Activated T-cell treated with anti-CD3 and anti-CD28 coated beads, Interleukin-2, amount 50 U/mL, for 1 hour (primary cell): ENCODE data around the gene FAM111A.

Source experiments
- DNase-seq: peaks from one replicate; pipeline ENCODE4 v3.0.0-alpha.2; 2020

FAM111A gene

DNA sequence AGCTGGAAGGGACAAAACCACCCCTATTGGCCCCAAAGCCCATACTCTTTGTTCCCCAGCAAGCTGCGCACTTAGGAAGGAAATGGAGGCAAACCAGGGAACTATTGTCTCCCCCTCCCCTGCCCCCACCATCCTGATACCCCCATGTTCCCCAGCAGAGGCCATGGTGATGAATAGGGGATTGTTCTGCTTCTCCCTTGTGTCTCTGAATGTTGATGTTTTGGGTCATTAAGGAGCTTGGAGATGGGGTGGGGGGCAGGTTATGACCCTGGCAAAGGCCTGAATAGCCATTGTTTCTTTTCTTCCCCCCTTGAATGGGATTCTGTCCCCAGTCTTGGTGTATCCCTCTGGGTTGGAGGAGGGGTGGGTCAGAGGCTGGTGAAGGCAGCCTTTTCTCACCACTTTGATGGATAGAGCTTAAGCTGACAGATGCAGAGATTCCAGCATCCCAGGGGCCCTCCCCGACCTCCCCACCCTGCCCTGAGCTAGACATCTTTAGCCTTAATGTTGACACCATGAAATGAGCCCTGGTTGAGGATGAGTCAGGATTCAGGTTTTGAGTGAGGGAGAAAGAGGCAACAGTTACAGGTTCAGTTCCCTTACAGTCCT lies 37.6 kb downstream of the FAM111A start:
- DNase-seq: no peak

DNA sequence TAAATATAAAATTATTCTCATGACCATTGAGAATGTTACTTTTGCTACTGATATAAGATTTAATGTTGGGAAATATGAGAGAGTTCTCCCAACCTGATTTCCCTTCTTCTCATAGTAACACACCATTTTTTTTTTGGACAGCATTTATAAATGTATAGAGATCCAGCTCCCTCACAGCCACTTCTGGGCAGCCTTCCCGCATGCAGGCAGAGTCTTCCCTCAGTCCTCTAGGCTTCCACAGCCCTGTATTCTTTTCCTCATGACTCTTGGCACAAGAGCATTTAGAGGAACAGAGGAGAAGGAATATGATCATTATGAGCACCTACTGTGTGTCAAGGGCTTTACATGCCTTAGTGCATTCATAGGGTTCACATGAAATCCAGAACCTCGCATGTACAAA lies 38.3 kb downstream of the FAM111A start:
- DNase-seq: no peak

DNA sequence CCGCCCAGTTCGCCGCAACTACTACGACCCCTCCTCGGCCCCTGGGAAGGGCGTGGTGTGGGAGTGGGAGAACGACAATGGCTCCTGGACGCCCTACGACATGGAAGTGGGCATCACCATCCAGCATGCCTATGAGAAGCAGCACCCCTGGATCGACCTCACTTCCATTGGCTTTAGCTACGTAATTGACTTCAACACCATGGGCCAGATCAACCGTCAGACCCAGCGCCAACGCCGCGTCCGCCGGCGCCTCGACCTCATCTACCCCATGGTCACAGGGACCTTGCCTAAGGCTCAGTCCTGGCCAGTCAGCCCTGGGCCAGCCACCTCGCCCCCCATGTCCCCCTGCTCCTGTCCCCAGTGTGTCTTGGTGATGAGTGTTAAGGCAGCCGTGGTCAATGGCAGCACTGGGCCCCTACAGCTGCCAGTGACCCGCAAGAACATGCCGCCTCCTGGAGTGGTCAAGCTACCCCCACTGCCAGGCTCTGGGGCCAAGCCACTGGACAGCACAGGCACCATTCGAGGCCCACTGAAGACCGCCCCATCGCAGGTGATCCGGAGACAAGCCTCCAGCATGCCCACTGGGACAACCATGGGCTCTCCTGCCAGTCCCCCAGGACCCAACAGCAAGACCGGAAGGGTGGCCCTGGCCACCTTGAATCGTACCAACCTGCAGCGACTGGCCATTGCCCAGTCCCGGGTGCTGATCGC lies 39.2 kb downstream of the FAM111A start:
- no peak for DNase-seq

DNA sequence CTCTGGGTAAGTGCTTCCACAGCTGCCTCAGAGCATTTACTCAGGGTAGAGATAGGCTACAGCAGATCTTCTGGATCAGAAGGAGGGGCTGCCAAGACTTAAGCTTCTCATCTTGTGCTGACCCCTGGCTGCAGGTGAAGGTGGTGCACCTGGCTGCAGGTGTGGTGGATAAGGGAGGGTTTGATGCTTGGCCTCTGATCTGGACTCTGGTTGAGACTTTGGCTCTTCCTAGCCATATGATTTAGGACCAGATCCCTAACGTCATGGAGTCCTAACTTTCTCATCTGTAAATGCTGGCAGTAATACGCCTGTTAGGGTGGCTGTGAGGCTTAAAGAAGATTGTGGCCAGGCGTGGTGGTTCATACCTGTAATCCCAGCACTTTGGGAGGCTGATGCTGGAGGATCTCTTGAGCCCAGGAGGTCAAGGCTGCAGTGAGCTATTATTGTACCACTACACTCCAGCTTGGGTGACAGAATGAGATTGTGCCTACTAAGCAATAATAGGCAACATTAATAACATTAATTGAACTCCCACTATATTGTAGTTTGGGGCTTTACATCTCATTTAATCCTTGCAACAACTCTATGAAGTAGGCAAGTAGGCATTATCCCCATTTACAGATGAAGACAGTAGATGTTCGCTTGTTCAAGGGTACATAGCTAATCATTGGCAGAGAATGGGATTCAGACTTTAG lies 39.9 kb downstream of the FAM111A start:
- peak; percentile 36 for DNase-seq

DNA sequence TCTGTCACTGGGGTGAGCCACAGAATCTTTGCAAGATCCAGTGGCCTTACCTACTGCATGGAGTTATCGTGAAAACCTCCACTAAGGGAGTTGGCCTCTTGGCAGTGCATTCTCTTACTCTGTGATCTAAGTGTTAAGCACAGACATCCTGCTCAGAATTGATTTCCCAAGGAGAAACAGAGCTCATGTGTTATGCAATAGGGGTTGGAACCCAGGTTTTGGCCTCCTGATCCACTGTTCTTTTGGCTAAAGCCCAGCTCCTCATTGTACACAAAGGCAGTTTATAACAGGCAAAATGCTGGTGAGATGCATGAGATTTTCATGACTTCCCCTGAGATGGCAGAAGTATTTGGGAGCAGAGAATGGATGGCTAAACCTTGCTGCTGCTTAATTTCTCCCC lies 41.1 kb downstream of the FAM111A start:
- DNase-seq: no peak

DNA sequence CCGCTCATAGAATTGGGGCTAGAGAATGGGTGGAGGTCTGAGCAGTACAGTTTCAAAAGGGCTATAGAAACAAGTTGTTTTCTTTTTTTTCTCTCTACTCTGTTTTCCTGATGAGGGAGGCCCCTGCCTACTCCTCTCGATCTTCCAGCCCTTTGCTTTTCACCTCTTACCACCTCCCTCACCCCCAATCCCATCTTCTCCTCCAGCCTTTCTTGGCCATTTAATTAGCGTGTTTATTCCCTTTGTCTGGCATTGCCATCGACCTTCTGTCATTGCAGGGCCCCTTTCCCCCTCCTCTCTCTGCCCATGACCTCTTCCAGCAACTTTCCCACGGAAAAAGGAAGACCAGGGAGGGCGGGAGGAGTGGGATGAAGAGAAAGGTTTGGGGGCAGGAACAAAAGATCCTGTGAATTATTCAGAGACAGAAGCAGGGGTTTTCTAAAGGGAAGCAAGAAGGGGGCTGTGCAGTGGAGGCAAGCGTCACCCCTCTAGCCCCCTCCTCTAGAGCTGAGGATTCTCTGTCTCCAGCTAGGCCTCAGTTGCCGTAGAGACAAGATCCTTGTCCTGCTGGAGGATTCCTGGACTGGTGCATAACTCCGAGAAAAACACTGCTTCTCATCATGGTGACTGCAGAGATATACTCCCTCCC lies 42.2 kb downstream of the FAM111A start:
- DNase-seq: no peak

DNA sequence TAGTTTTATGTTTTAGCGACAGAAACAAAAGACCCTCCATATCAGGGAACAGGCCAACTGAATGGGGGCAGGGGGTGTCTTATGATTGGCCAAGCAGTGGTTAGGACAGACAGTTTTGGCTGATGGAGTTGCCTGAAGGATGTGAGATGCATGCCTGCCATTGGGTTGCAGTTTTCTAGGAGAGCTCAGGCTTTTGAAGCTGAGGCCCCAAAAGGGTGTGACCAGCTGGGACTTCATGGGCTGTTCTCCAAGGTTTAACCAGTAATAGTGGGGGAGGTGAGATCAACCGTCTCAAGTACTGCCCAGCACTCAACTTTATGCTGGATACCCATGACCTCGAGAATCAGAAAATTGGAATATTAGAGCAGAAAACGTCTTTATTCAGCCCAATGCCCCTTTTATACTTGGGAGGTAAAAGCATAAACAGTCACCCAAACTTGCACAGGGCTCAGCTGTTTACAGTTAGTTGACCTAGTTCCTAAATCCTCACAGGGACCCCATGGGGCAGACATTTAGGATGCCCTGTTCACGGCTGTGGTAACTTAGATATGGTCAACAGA lies 42.8 kb downstream of the FAM111A start:
- DNase-seq: no peak

DNA sequence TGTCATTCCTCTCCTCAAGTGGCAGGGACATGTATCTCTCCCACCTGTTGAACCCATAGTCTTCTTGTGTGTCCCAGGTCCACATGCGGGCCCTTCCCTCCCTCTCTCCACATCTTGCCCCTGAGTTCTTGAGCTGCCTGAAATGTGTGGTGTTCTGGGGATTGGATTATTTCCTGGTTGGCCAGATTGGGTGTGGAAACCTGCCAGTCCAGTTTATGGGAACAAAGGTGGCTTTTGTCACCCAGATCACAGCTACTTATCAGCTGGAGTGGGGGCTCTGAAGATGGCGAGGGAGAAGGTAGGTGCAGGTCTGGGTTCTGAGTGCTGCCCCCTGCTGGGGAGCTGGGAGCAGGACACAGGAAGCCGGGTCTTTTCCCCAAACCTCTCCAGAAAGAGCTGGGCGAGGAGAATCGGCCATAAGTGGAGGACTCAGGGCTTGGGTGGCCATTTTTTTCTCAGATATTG lies 43.5 kb downstream of the FAM111A start:
- peak; percentile 58 for DNase-seq

DNA sequence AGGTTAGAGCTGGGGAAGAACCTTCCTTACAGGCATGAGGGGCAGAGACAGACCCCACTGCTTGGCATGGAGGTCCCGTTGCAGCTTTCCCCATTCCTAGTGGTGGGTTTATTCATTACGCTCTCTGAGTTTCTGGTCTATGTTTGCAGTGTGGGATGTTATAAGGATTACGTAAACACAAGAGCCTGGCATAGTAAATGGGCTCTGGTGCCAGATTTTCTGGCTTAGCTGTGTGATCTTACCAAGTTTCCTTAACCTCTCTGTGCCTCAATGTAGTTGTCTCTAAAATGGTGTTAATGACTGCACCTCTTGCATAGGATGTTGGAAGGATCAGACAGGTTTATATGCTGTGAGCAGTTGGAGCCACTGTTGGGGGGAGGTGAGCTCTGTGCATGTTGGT lies 44.4 kb downstream of the FAM111A start:
- no peak for DNase-seq

DNA sequence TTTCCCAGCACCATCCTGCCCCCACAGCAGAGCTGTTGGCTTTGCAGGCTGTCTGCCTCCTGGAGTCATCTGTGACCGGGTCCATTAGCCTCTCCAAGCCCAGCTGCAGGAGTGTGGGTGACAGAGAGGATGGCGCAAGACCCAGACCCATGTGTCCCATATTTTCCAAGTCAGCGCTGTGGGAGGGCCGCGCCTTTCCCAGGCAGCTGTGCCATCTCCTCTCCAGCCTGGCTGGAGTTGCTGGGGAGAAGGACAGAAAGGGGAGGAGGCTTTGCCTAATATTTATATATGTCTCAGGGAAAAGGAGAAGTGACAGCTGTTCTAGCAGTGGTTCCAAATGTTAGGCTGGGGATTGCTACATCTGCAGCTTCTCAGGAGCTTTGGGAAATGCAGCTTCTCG lies 44.9 kb downstream of the FAM111A start:
- DNase-seq: no peak

DNA sequence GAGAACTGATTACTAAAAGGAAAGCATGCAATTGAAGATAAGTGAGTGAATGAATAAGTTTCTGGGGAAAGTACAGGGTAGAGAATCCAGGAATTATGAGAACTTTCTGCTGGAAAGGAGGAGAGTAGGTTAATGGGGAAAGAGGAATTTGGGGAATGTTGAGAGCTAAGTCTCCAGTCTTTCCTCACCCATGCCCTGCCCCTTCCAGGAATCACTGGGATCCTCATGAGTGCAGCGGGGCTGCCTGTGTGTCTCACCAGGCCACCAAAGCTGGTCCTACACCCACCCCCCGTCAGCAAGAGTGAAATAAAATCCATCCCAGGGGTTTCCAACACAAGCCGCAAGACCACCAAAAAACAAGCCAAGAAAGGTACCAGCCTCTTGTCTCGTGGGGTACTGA lies 46.3 kb downstream of the FAM111A start:
- DNase-seq: no peak

DNA sequence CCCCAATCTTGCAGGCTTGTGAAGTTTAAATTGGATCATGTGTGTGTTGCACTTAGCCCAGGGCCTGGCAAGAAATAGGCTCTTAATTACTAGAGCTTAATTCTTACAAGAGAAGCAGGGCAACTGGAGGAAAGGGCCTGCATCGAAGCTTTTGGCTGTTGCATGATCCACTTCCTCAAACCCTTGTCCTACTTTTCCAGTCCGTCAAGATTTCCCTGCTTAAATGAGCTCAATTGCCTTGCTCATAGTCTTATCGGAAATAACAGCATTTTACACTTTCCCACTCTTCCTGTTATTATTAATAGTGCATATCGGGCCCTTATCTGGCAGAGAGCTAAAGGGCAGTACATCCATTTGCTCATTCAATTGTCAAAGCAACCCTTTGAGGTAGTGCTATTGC lies 47.3 kb downstream of the FAM111A start:
- DNase-seq: no peak

DNA sequence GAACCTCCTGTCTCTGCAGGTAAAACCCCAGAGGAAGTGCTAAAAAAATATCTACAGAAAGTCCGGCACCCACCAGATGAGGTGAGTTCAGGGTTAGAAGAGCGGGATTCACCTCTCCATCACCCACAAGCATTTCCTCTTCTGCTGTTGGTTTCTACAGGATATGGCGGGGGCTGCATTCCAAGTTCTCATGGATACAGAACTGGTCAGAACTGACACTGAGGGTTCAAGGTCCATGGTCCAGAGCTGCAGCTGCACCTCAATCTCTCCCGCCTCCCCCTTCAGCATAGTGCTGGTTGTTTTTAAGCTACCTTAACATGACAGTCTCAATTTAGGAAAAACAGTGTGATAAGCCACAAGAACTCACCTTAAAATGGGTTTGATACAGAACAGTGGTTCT lies 48.4 kb downstream of the FAM111A start:
- no peak for DNase-seq

DNA sequence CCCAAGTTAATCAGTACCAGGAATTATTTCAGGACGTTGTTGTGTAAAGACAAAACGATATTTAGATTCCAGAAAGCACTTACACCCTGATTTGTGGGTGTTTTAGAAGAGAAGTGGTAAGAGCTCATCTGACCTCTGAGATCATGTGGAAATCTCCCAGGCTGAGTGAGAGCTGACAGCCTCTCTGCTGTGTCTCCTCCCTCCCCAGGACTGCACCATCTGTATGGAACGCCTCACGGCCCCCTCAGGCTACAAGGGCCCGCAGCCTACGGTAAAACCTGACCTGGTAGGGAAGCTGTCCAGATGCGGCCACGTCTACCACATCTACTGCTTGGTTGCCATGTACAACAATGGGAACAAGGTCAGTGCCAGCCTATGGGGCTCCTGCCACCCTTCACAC lies 49.2 kb downstream of the FAM111A start:
- DNase-seq: no peak

DNA sequence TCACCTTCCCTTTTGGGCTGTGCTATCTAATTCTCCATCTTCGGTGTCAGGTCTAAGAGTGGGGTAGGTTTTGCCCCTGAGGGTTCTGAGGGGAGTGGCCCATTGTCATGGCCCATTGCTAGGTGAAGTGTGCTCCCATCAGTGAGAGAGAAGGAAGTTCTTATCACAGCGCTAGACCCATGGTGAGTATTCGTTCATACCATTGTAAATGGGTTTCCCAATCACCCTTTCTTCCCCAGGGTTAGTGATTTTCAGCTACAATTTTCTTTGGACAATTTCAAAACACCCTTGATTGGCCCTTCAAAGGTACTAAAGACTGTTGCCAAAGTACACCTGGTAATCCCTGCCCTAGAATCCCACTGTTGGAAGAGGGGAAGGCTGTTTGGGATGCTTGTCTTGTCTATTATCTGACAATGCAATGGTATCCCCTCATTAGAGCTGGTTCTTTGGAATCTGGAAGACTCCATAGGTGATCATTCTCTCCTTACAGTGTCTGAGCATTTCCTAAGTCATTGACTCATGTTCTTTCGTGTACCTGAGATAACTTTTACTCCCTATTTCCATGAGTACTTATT lies 49.9 kb downstream of the FAM111A start:
- no peak for DNase-seq

DNA sequence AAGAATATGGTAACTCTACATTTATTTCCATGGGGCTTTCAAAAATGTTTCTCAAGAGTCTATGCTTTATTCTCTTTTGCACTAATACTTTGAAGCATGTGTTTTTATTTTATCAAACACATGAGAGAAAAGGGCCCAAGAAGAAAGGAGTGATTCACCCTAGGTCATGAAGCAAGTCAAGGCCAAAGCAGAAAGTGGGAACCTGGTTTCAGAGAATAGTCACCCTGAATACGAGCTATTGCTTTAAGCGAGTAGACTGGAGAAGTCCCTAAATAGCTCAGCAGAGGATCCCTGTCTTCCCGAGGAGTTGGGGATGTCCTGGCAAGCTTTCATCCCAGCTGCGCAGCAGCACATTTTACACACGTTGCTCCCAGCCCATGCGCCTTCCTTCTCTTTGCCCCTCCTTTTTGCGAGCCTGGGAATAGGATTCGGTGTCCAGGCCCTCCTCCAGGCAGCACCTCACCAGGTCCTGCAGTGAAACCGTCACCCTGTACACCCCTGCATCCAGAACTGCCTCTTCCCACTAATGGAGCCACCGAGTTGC lies 51.0 kb downstream of the FAM111A start:
- DNase-seq: no peak

DNA sequence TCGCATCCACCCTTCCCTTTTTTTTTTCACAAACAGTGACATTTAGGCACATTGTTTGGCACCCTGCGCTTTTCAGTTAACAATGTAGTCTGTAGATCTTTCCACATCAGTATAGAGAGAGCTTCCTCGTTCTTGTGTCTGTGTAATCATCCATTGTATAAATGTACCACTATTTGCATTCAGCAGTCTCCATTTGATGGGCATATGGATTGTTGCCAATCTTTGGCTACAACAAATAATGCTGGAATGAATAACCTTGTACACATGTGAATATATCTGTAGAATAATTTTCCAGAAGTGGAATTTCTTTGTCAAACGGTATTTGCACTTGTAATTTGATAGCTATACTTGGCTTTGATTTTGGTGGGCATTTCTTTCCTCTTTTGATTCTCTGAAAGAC lies 52.9 kb downstream of the FAM111A start:
- DNase-seq: no peak

DNA sequence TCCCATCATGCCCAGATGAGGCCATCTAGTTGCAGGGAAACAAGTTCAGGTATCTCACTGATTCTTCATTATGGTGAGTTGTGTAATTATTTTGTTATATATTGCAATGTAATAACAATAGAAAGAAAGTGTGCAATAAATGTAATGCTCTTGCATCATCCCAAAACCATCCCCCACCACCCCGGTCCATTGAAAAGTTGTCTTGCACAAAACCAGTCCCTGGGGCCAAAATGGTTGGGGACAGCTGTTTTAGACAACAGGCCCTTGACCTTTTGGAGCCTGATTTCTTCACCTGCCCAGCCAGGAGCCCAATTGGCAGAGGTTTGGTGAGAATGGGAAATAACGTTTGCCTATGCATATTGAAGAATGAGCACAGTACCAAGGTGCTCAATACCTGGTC lies 54.1 kb downstream of the FAM111A start:
- DNase-seq: no peak

DNA sequence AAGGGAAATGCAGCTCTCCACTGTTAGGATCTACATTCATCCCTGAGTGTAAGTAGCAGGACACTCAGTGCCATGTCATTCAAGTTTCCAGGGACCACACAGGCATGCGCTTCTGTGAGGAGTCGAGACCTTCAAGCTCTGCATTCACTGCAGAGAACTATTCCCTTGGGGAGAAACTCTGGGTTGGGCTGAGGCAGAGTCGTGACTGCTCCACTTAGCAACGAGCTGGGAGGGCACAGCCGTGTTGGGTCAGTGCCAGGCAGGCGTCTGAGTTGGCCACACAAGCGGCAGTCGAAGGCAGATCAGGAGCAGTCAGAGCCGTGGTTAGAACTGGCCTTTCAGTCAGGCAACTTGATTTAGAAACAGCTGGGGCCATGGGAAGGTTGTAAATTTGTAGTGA lies 55.3 kb downstream of the FAM111A start:
- no peak for DNase-seq

DNA sequence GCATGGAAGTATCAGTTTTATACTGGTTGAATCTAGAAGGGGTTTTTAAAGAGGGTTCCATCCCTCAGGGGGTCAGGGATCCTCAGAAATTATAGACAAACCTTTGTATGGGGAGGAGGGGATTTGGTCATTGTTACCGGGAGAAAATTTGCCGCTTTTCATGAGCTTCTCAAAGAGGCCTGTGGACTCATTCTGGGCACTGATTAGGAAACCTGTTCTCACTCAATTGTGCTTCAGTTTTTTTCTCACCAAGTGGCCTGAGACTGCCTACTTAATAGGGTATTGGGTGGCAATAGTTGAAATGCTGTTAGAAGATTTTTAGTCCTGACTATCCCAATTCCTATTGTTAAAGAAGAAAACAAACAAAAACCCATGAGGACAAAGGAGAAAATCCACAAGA lies 56.1 kb downstream of the FAM111A start:
- no peak for DNase-seq

DNA sequence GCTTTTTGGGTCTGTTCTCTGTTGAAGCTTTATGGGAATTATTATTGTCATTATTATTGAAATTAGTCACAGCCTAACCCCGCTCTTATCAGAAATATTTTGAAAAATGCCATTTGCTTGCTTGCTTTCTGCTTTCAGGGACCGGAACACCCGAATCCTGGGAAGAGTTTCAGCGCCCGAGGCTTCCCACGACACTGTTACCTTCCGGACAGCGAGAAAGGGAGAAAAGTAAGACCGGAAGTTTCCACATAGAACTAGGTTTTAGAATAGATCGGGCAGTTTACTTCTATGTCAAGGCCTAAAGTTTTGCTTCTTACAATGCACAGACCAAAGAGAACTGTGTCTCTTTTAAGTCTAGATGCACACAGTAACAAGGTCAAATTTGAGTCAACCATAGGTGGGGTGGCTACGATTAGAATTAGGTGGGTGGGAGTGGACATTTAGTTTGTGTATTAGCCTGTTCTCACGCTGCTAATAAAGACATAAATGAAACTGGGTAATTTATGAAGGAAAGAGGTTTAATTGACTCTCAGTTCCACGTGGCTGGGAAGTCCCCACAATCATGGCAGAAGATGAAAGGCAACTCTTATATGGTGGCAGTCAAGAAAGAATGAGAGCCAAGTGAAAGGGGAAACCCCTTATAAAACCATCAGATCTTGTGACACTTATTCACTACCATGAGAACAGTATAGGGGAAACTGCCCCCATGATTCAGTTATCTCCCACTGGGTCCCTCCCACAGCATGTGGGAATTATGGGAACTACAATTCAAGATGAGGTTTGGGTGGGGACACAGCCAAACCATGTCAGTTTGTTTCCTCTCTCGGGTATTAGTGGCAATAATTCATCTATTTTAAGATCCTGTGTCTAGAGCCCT lies 57.1 kb downstream of the FAM111A start:
- DNase-seq: no peak

DNA sequence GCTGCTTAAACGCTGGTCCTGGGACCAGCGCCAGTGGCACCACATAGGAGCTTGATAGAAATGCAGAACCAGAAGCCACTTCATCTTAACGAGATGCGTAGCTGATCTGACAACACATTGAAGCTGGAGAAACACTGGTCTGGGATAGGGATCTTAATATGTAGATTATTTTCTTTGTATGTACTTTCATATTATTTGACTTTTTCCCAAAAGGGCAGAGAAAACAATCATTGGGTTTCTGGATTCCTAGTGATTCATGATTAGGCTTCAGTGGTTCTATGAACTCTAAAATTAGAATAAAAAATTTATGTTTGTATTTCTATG lies 57.7 kb downstream of the FAM111A start:
- no peak for DNase-seq
